Stomach (tissue), 9 donors: ENCODE measurements around the gene CHCHD6. TPM values are rescaled to one million over a fixed set of nuclear protein-coding genes. Genes with fewer than 3 reads are reported as not detected.

ENCODE experiments used
- DNase-seq, 2 donors: peaks; one replicate each; pipeline versions ENCODE4 v3.0.0 to v3.0.0-alpha.2; 2013 to 2019
- H3K27ac ChIP-seq, 5 donors: fragments of 200-600 bp in 4 of 5; sonication (generic) in 4 of 5; one replicate each; pipeline ENCODE4 v1.5.1; 2013 to 2019; ENCODE audit warnings: mild to moderate bottlenecking in 1 of 5, moderate library complexity in 1 of 5
- H3K27me3 ChIP-seq, 3 donors: fragments of 200-600 bp; sonication (generic); one replicate each; pipeline ENCODE4 v1.5.1; 2017 to 2019; ENCODE audit warnings: mixed run types in 1 of 3
- H3K36me3 ChIP-seq, 4 donors: fragments of 200-600 bp; sonication (generic); 1 replicate in 3 of 4; 2 replicates in 1 of 4; pipeline ENCODE4 v1.5.1; 2016 to 2019
- H3K4me1 ChIP-seq, 4 donors: fragments of 200-600 bp; sonication (generic); one replicate each; pipeline ENCODE4 v1.5.1; 2016 to 2019
- H3K4me3 ChIP-seq, 4 donors: fragments of 200-600 bp; sonication (generic) in 3 of 4; one replicate each; pipeline ENCODE4 v1.5.1; 2016 to 2019; ENCODE audit warnings: mild to moderate bottlenecking in 1 of 4
- H3K9me3 ChIP-seq, 4 donors: fragments of 200-600 bp; sonication (generic); one replicate each; pipeline ENCODE4 v1.5.1; 2016 to 2019
- EP300 ChIP-seq: sonication (generic); formaldehyde crosslinking; IDR thresholded peaks from one replicate; pipeline ENCODE4 v1.6.1; 2017; ENCODE audit warnings: antibody characterized with exemption
- POLR2A ChIP-seq, 4 donors: fragments of 450-650 bp; IDR thresholded peaks; one replicate each; pipeline ENCODE4 v1.6.1; 2016; ENCODE audit warnings: antibody characterized with exemption in 4 of 4, control low read depth in 2 of 4, mild to moderate bottlenecking in 1 of 4, moderate library complexity in 1 of 4
- POLR2AphosphoS5 ChIP-seq, 3 donors: sonication (generic); formaldehyde crosslinking; IDR thresholded peaks; one replicate each; pipeline ENCODE4 v1.6.1; 2016; ENCODE audit warnings: antibody characterized with exemption in 3 of 3
- WGBS, 5 donors: extraction: QIAGEN DNeasy Blood & Tissue Kit in 3 of 5; methylation state at CpG; one replicate each; pipeline versions ENCODE4 v1.1.5 to v1.1.7; 2013 to 2018; 5-methylcytosine and 5-hydroxymethylcytosine counted together
- intact Hi-C: fragments of 100-400 bp; cut with DNase I; formaldehyde crosslinking; loops from one replicate; pipeline ENCODE4 v1.15.1; 2023; ENCODE audit warnings: low total_unique reads
- polyA plus RNA-seq, 3 donors: library from polyadenylated mRNA; stranded (reverse); fragments of 200-250 nt; gene quantifications; one replicate each; pipeline ENCODE4 v1.2.3, GENCODE V29; 2013
- total RNA-seq, 5 donors: library from RNA; depleted of rRNA; stranded (reverse); fragments of >200 nt; gene quantifications; one replicate each; pipeline versions ENCODE4 v1.1.0 to v1.2.3, GENCODE V29; 2014 to 2016
- TF ChIP-seq, protein P1 (sequence below), 7 experiments: fragments of 450-650 bp in 4 of 7; fragments of 200-600 bp in 3 of 7; sonication (generic) in 3 of 7; IDR thresholded peaks; one replicate each; pipeline ENCODE4 v1.5.1; 2016 to 2019; ENCODE audit warnings: antibody characterized with exemption in 7 of 7, control low read depth in 2 of 7, mild to moderate bottlenecking in 1 of 7
- donor health status: healthy with polysubstance abuse.
- donor health status: Bipolar disorder and iron deficiency.
- donor health status: healthy.

The CHCHD6 gene
- total and polyA plus RNA-seq, 8 donors = 4.0 to 40.8 (median 11.9) TPM; not detected in 1

DNA sequence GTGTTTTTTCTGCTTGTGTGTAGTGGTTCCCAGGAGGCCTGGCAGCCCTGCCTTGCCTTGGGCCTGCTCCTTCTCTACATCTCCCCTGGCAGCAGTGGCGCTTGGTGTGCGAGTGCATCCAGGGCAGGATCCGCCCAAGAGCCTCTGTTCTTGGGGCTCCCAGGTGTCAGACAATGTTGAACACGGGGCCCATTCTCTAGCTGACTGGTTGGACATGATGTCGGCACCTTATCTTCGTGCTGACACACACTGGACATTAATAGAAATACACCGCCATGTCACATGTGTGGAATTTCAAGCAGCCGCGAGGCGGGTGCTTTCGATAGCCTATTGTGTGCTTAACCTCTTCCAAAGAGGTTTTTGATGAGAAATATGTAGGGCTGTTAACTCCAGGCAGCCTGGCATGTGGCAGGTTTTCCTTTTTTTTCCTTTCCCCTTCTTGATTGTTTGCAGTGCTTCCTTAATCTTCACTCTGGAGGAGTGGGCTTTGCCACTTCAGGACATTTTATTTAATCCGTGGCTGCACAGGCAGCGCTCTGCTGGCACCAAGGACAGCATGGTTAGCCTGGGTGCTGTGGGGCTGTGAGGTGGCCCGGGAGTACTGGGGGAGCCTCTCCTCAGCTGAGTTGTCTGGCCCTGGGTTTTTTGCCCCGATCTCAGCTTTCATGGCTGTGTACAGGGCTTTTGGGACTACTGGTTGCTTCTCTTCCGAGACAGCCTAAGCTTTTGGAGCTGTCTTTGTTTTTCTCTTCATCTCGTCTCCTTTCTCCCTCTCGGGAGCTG is 42.5 kb downstream of the CHCHD6 start:
- H3K4me3 ChIP-seq = no peak overlapping the region
- peak; percentile 52 to 81 for DNase-seq
- H3K4me1 ChIP-seq = peaks cover 0 to 19% (median 12%) of the 10 kb centered on the region in 4 donors
- no peaks in the 10 kb centered on the region for H3K9me3 ChIP-seq
- intact Hi-C loops = loop anchor here (5.0 kb wide), 1 partner anchor 711 kb away; no protein-coding TSS in a partner anchor
- WGBS, 5 donors = 49 to 65% (median 55%) methylated on average over 18 of the region's 18 CpGs
- H3K27me3 ChIP-seq = no peaks in the 10 kb centered on the region
- H3K36me3 ChIP-seq = peaks cover 0 to 7% (median 2%) of the 10 kb centered on the region in 4 donors
- TF ChIP-seq, protein P1, sequence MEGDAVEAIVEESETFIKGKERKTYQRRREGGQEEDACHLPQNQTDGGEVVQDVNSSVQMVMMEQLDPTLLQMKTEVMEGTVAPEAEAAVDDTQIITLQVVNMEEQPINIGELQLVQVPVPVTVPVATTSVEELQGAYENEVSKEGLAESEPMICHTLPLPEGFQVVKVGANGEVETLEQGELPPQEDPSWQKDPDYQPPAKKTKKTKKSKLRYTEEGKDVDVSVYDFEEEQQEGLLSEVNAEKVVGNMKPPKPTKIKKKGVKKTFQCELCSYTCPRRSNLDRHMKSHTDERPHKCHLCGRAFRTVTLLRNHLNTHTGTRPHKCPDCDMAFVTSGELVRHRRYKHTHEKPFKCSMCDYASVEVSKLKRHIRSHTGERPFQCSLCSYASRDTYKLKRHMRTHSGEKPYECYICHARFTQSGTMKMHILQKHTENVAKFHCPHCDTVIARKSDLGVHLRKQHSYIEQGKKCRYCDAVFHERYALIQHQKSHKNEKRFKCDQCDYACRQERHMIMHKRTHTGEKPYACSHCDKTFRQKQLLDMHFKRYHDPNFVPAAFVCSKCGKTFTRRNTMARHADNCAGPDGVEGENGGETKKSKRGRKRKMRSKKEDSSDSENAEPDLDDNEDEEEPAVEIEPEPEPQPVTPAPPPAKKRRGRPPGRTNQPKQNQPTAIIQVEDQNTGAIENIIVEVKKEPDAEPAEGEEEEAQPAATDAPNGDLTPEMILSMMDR (IDR thresholded peaks at IDR 0.05) = peak in 1 of 7 experiments; percentile 19
- TF ChIP-seq POLR2AphosphoS5 (IDR thresholded peaks at IDR 0.05) (no peak), POLR2A (IDR thresholded peaks at IDR 0.05) (no peak), EP300 (no peak)
- H3K27ac ChIP-seq = no peak overlapping the region

DNA sequence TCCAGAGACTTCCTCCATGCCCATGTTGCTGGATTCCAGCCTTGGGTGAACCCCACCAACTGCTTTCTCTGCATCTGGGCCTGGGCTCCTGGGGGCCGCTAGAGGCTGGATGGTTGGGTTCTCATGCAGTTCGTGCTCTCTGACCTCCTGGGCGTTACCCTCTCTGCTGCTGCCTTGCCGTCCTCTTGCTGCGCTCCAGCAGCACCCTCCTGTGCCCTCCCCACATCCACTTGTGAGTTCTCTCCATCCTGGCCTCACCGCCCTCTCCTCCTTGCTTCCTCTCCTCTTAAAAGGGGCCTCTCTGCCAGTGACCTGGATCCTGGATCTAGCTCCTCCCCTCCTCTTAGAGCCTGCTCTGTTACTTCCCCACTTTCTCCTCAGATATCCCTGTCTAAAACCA is 43.7 kb downstream of the CHCHD6 start:
- TF ChIP-seq EP300 = no peak
- TF ChIP-seq POLR2AphosphoS5 (IDR thresholded peaks at IDR 0.05) = no peak
- TF ChIP-seq POLR2A (IDR thresholded peaks at IDR 0.05) = no peak
- TF ChIP-seq, protein P1 (IDR thresholded peaks at IDR 0.05) = no peak

GRCh38 chr3:126748701-126749546 is 44.9 kb downstream of the CHCHD6 start:
- DNase-seq = no peak
- no peak for TF ChIP-seq POLR2A (IDR thresholded peaks at IDR 0.05)
- TF ChIP-seq EP300 = no peak
- no peak for TF ChIP-seq POLR2AphosphoS5 (IDR thresholded peaks at IDR 0.05)
- TF ChIP-seq, protein P1 (IDR thresholded peaks at IDR 0.05) = no peak
- WGBS, 5 donors = 77 to 80% (median 78%) methylated on average over 5 of the region's 5 CpGs
- no peaks in the 10 kb centered on the region for H3K36me3 ChIP-seq
- H3K27ac ChIP-seq = no peak overlapping the region
- peaks cover 0 to 32% (median 17%) of the 10 kb centered on the region in 4 donors for H3K4me1 ChIP-seq
- intact Hi-C loops = loop anchor here (5.0 kb wide), 1 partner anchor 708 kb away; no protein-coding TSS in a partner anchor
- no peaks in the 10 kb centered on the region for H3K27me3 ChIP-seq
- no peaks in the 10 kb centered on the region for H3K9me3 ChIP-seq
- no peak overlapping the region for H3K4me3 ChIP-seq

More for the DNA sequence above, 43.7 kb downstream of the CHCHD6 start:
- H3K27ac ChIP-seq = no peak overlapping the region
- DNase-seq = no peak
- H3K4me1 ChIP-seq = peaks cover 0 to 27% (median 15%) of the 10 kb centered on the region in 4 donors
- no peaks in the 10 kb centered on the region for H3K27me3 ChIP-seq
- H3K9me3 ChIP-seq = no peaks in the 10 kb centered on the region
- no peaks in the 10 kb centered on the region for H3K36me3 ChIP-seq
- intact Hi-C loops = loop anchor here (5.0 kb wide), 1 partner anchor 710 kb away; no protein-coding TSS in a partner anchor
- WGBS, 5 donors = 92 to 96% (median 93%) methylated on average over 6 of the region's 6 CpGs
- no peak overlapping the region for H3K4me3 ChIP-seq

- intact Hi-C loops = loop anchor here (5.0 kb wide), 1 partner anchor 708 kb away; no protein-coding TSS in a partner anchor
- Histone ChIP-seq H3K4me1 (peaks cover 0 to 37% (median 17%) of the 10 kb centered on the region in 4 donors), H3K4me3 (no peak overlapping the region), H3K9me3 (no peaks in the 10 kb centered on the region), H3K36me3 (no peaks in the 10 kb centered on the region), H3K27me3 (no peaks in the 10 kb centered on the region), H3K27ac (no peak overlapping the region)
- DNase-seq = no peak
- 91 to 97% (median 94%) methylated on average over 3 of the region's 3 CpGs for WGBS, 5 donors
- TF ChIP-seq, protein P1 (IDR thresholded peaks at IDR 0.05) = no peak
- TF ChIP-seq POLR2AphosphoS5 (IDR thresholded peaks at IDR 0.05) = no peak
- no peak for TF ChIP-seq EP300
- TF ChIP-seq POLR2A (IDR thresholded peaks at IDR 0.05) = no peak
These were observed 45.5 kb downstream of the CHCHD6 start for GRCh38 chr3:126749547-126749875.
